ENCODE data around the gene CFAP43. TPM values are rescaled to one million over a fixed set of nuclear protein-coding genes. Genes with fewer than 3 reads are reported as not detected.

The CFAP43 gene
- total and polyA plus RNA-seq, 2 of the 8 experiments (the other 6 are each of a cell fraction or from before 2014, with no cell fraction given): 0.11 to 0.27 TPM

GRCh38 chr10:104099941-104100340 lies 132.2 kb downstream of the CFAP43 start:
- Histone ChIP-seq H3K56ac (replicated peaks; ENCODE audit: insufficient read length, low read depth, low read length) (no peak overlapping the region), H3K4me1 (replicated peaks in 1 of 4; ENCODE audit: control insufficient read depth in 3 of 4, insufficient read depth in 4 of 4, low read length in 3 of 4) (no peaks in the 10 kb centered on the region), H3K23ac (ENCODE audit: insufficient read length) (no peak overlapping the region), H3K14ac (ENCODE audit: insufficient read length) (no peak overlapping the region), H4K91ac (replicated peaks; ENCODE audit: insufficient read length, low read length) (no peak overlapping the region), H4K20me1 (replicated peaks in 1 of 2; ENCODE audit: control insufficient read depth in 1 of 2, insufficient read depth in 2 of 2, low read length in 2 of 2) (no peaks in the 10 kb centered on the region), H3K79me2 (ENCODE audit: control insufficient read depth in 1 of 2, insufficient read depth in 2 of 2, low read length in 2 of 2) (no peaks in the 10 kb centered on the region), H3K79me1 (ENCODE audit: low read depth, low read length) (no peaks in the 10 kb centered on the region), H3K27ac (ENCODE audit: low read depth, low read length) (no peak overlapping the region), H3K18ac (ENCODE audit: extremely low read depth, low read length) (no peak overlapping the region), H2BK15ac (ENCODE audit: low read length) (no peak overlapping the region), H2AFZ (ENCODE audit: low read length) (no peak overlapping the region), H3K4ac (replicated peaks; ENCODE audit: insufficient read length, low read depth, low read length) (no peak overlapping the region), H3K4me2 (ENCODE audit: insufficient read depth in 1 of 2, low read depth in 2 of 2, low read length in 2 of 2) (no peak overlapping the region), H2BK20ac (ENCODE audit: low read length) (no peak overlapping the region), H3K4me3 (ENCODE audit: extremely low read depth in 1 of 4, insufficient read depth in 2 of 4, low read depth in 3 of 4, low read length in 4 of 4) (no peak overlapping the region), H2BK120ac (replicated peaks; ENCODE audit: low read depth, low read length) (no peak overlapping the region), H4K5ac (ENCODE audit: insufficient read length, low read depth, low read length) (no peak overlapping the region), H3K36me3 (ENCODE audit: control insufficient read depth in 2 of 4, insufficient read depth in 4 of 4, low read length in 3 of 4) (no peaks in the 10 kb centered on the region), H3K9ac (replicated peaks in 1 of 4; ENCODE audit: extremely low read depth in 1 of 4, low read depth in 3 of 4, low read length in 3 of 4) (no peak overlapping the region), H3K9me3 (ENCODE audit: insufficient read depth in 2 of 2, low read depth in 1 of 2, low read length in 1 of 2) (peaks cover 8 to 9% of the 10 kb centered on the region in 2 experiments; a peak in 3 of 4 replicates), H4K8ac (ENCODE audit: extremely low read depth, insufficient read depth, low read length) (no peak overlapping the region), H2BK5ac (ENCODE audit: low read depth, low read length) (no peak overlapping the region), H3K27me3 (replicated peaks in 1 of 4; ENCODE audit: control insufficient read depth in 3 of 4, extremely low read depth in 1 of 4, insufficient read depth in 3 of 4, low read length in 3 of 4) (no peaks in the 10 kb centered on the region), H3K23me2 (ENCODE audit: low read depth, low read length) (no peaks in the 10 kb centered on the region), H2AK5ac (ENCODE audit: low read depth, low read length) (no peak overlapping the region), H2BK12ac (ENCODE audit: low read depth, low read length) (no peak overlapping the region)
- DNase-seq (ENCODE audit: low read depth in 1 of 2, low spot score in 2 of 2) (no peak), FAIRE-seq (no peak)
- POLR2A ChIA-PET (ENCODE audit: partially characterized antibody): interaction anchor here (1.1 kb wide), 1 partner anchor 22 kb away, joined by 3 read pairs; the partner anchor contains the start of gene SFR1
- CTCF ChIA-PET (ENCODE audit: partially characterized antibody): interaction anchor here (1.0 to 1.3 kb wide), 3 partner anchors 11 to 44 kb away, joined by 3 to 6 read pairs (median 5); no protein-coding TSS in a partner anchor
- no peak for TF ChIP-seq POLR2A (IDR thresholded peaks at IDR 0.05; ENCODE audit: control extremely low read depth in 1 of 2, low read depth in 2 of 2, low read length in 2 of 2)

All from H1 (cell line).